Panc1 (cell line): ENCODE measurements around the gene HPRT1. TPM values are rescaled to one million over a fixed set of nuclear protein-coding genes. Genes with fewer than 3 reads are reported as not detected.

ENCODE experiments used
- ATAC-seq: fragments of 200-7000 bp; cut with Tn5 transposase; 2 replicates; pipeline ENCODE4 v1.9.1; 2020; ENCODE audit warnings: mild to moderate bottlenecking, moderate library complexity
- BruUV-seq: library from RNA; stranded (reverse); fragments of 400-500 nt; replicated peaks from 2 replicates; lab custom pipeline; 2021; lab: Mats Ljungman, UMichigan
- CTCF ChIA-PET: fragments of 300-600 bp; sonication (Branson Sonifier 250); formaldehyde crosslinking; loops from one replicate; lab custom pipeline; 2022; ENCODE audit warnings: antibody characterized with exemption; lab: Charles Lee
- POLR2A ChIA-PET: fragments of 300-600 bp; sonication (Branson Sonifier 250); formaldehyde crosslinking; loops from one replicate; lab custom pipeline; 2022; ENCODE audit warnings: antibody characterized with exemption; lab: Charles Lee
- DNase-seq: peaks from one replicate; pipeline ENCODE4 v3.0.0-alpha.2; 2010; ENCODE audit warnings: low read depth, low spot score
- H3K27ac ChIP-seq: 2 replicates; pipeline ENCODE4 v1.5.1; 2011; ENCODE audit warnings: mild to moderate bottlenecking, low read length, inconsistent platforms
- H3K27me3 ChIP-seq: fragments of 200-500 bp; sonication (Bioruptor generic); 2 replicates; pipeline ENCODE4 v1.6.0; 2014; ENCODE audit warnings: low read length, inconsistent platforms; ENCODE audit not compliant: control insufficient read depth, insufficient read depth
- H3K36me3 ChIP-seq: fragments of 200-500 bp; sonication (Bioruptor generic); 2 replicates; pipeline ENCODE4 v1.5.1; 2014; ENCODE audit warnings: inconsistent platforms, mild to moderate bottlenecking, low read length, moderate library complexity; ENCODE audit not compliant: control insufficient read depth, insufficient read depth
- H3K4me1 ChIP-seq: 2 replicates; pipeline ENCODE4 v1.5.1; 2011; ENCODE audit warnings: inconsistent platforms, mild to moderate bottlenecking, low read length, moderate library complexity; ENCODE audit not compliant: control insufficient read depth, insufficient read depth
- H3K4me3 ChIP-seq, 2 experiments: 2 replicates each; pipeline ENCODE4 v1.5.1; 2011 to 2012; ENCODE audit warnings: low read depth in 2 of 2, low read length in 2 of 2, mild to moderate bottlenecking in 2 of 2, inconsistent platforms in 1 of 2, moderate library complexity in 1 of 2
- H3K9me3 ChIP-seq: fragments of 200-500 bp; sonication (Bioruptor generic); 2 replicates; pipeline ENCODE4 v1.5.1; 2014; ENCODE audit warnings: low read depth, mild to moderate bottlenecking, inconsistent platforms, low read length, moderate library complexity; ENCODE audit not compliant: control insufficient read depth, insufficient read depth
- POLR2AphosphoS5 ChIP-seq: IDR thresholded peaks from 2 replicates; pipeline ENCODE4 v1.6.1; 2012; ENCODE audit warnings: mild to moderate bottlenecking, low read depth, low read length, moderate library complexity
- SIN3A ChIP-seq: IDR thresholded peaks from 2 replicates; pipeline ENCODE4 v1.6.1; 2012; ENCODE audit warnings: low read depth, mild to moderate bottlenecking, low read length, moderate library complexity, borderline replicate concordance; ENCODE audit not compliant: insufficient read depth
- TCF7L2 ChIP-seq: IDR thresholded peaks from 2 replicates; pipeline ENCODE4 v1.6.1; 2011; ENCODE audit warnings: mild to moderate bottlenecking, low read depth, low read length, inconsistent platforms
- in situ Hi-C: cut with HindIII; loops from 2 replicates; pipeline ENCODE4 v1.10.0; 2016; ENCODE audit warnings: low sequenced_read_pairs, low pct_unique_long_range_greater_than_20kb
- intact Hi-C: fragments of 100-400 bp; cut with micrococcal nuclease; formaldehyde crosslinking; loops from one replicate; pipeline ENCODE4 v1.10.0; 2022; ENCODE audit not compliant: unreplicated experiment
- total RNA-seq: library from RNA; stranded (reverse); gene quantifications from one replicate; pipeline ENCODE4 v1.2.1, GENCODE V29; 2021; ENCODE audit not compliant: unreplicated experiment
- TF ChIP-seq, protein P1 (sequence below), 2 experiments: IDR thresholded peaks; 2 replicates each; pipeline ENCODE4 v1.6.1; 2011 to 2012; ENCODE audit warnings: low read depth in 2 of 2, control low read depth in 1 of 2, low read length in 1 of 2, mild to moderate bottlenecking in 1 of 2, moderate library complexity in 1 of 2; ENCODE audit not compliant: insufficient read depth in 1 of 2
- TF ChIP-seq, protein P2 (sequence below): fragments of 450-650 bp; IDR thresholded peaks from 2 replicates; pipeline ENCODE4 v1.5.1; 2017; ENCODE audit warnings: mild to moderate bottlenecking

The HPRT1 gene
- total RNA-seq, 1 experiment from 2014 or later: 77.1 TPM

DNA sequence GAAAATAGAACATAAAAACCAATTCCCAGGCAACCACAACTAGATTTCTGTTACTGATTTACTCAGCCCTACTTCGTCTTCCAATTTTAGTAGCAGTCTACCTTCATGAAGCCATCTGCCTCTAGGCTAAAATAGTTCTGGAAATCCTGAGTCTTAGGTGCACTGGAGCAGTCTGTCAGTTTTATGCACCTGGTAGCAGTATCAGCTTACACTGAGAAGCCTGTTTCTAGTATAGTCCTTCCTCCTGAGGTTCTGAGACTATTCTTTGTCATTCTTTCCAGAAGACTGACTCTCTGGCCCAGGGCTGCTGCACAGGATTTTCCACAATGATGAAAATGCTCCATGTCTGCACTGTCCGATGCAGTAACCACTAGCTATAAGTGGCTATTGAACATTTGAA lies 16.9 kb upstream of the HPRT1 start:
- ChIA-PET CTCF (no interaction called here), POLR2A (no interaction called here)
- Histone ChIP-seq H3K36me3 (no peaks in the 10 kb centered on the region), H3K4me3 (no peak overlapping the region), H3K27ac (no peak overlapping the region), H3K4me1 (no peaks in the 10 kb centered on the region), H3K27me3 (no peaks in the 10 kb centered on the region), H3K9me3 (no peaks in the 10 kb centered on the region)
- TF ChIP-seq, protein P1, sequence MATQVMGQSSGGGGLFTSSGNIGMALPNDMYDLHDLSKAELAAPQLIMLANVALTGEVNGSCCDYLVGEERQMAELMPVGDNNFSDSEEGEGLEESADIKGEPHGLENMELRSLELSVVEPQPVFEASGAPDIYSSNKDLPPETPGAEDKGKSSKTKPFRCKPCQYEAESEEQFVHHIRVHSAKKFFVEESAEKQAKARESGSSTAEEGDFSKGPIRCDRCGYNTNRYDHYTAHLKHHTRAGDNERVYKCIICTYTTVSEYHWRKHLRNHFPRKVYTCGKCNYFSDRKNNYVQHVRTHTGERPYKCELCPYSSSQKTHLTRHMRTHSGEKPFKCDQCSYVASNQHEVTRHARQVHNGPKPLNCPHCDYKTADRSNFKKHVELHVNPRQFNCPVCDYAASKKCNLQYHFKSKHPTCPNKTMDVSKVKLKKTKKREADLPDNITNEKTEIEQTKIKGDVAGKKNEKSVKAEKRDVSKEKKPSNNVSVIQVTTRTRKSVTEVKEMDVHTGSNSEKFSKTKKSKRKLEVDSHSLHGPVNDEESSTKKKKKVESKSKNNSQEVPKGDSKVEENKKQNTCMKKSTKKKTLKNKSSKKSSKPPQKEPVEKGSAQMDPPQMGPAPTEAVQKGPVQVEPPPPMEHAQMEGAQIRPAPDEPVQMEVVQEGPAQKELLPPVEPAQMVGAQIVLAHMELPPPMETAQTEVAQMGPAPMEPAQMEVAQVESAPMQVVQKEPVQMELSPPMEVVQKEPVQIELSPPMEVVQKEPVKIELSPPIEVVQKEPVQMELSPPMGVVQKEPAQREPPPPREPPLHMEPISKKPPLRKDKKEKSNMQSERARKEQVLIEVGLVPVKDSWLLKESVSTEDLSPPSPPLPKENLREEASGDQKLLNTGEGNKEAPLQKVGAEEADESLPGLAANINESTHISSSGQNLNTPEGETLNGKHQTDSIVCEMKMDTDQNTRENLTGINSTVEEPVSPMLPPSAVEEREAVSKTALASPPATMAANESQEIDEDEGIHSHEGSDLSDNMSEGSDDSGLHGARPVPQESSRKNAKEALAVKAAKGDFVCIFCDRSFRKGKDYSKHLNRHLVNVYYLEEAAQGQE (IDR thresholded peaks at IDR 0.05; ENCODE audit: insufficient read depth in 1 of 2, low read depth in 2 of 2, low read length in 1 of 2): no peak
- in situ Hi-C loops: no loop called here
- no peak for ATAC-seq
- no TSS peak for BruUV-seq
- intact Hi-C loops: no loop called here
- DNase-seq: no peak

DNA sequence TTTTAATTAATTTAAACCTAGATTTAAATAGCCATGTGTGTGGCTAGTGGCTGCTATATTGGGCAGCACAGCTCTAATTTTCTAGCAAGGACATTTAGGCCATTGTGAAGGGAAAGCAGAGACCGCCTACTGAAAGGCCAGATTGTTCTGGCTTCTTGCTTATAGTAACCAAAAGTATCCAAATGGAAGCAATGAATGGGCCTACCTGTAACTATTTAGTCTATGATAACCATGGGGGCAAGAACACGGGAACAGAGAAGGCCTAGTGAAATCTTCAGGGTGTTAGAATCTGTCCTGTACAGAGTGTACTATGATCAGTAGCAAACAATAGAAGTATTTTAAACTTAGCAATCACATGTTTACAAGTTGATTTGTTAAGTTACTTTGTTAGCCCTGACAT lies 16.5 kb upstream of the HPRT1 start:
- DNase-seq: no peak
- Histone ChIP-seq H3K27me3 (no peaks in the 10 kb centered on the region), H3K4me3 (no peak overlapping the region), H3K9me3 (no peaks in the 10 kb centered on the region), H3K4me1 (no peaks in the 10 kb centered on the region), H3K27ac (no peak overlapping the region), H3K36me3 (no peaks in the 10 kb centered on the region)
- TF ChIP-seq, protein P2, sequence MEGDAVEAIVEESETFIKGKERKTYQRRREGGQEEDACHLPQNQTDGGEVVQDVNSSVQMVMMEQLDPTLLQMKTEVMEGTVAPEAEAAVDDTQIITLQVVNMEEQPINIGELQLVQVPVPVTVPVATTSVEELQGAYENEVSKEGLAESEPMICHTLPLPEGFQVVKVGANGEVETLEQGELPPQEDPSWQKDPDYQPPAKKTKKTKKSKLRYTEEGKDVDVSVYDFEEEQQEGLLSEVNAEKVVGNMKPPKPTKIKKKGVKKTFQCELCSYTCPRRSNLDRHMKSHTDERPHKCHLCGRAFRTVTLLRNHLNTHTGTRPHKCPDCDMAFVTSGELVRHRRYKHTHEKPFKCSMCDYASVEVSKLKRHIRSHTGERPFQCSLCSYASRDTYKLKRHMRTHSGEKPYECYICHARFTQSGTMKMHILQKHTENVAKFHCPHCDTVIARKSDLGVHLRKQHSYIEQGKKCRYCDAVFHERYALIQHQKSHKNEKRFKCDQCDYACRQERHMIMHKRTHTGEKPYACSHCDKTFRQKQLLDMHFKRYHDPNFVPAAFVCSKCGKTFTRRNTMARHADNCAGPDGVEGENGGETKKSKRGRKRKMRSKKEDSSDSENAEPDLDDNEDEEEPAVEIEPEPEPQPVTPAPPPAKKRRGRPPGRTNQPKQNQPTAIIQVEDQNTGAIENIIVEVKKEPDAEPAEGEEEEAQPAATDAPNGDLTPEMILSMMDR: no peak
- no peak for TF ChIP-seq TCF7L2
- no peak for TF ChIP-seq SIN3A
- no peak for TF ChIP-seq POLR2AphosphoS5
- TF ChIP-seq, protein P1 (IDR thresholded peaks at IDR 0.05; ENCODE audit: insufficient read depth in 1 of 2, low read depth in 2 of 2, low read length in 1 of 2): no peak
- in situ Hi-C loops: no loop called here
- no peak for ATAC-seq
- no TSS peak for BruUV-seq
- intact Hi-C loops: no loop called here
- POLR2A ChIA-PET: no interaction called here
- CTCF ChIA-PET: no interaction called here
